Fibroblast of skin of right biceps (primary cell): Measurements from ENCODE around the gene NBEA.

Source experiments
- DNase-seq: peaks from one replicate; pipeline ENCODE4 v3.0.0-alpha.2; 2013

Gene NBEA

GRCh38 chr13:35524171-35524570, 582.1 kb downstream of the NBEA start:
- DNase-seq, result no peak

DNA sequence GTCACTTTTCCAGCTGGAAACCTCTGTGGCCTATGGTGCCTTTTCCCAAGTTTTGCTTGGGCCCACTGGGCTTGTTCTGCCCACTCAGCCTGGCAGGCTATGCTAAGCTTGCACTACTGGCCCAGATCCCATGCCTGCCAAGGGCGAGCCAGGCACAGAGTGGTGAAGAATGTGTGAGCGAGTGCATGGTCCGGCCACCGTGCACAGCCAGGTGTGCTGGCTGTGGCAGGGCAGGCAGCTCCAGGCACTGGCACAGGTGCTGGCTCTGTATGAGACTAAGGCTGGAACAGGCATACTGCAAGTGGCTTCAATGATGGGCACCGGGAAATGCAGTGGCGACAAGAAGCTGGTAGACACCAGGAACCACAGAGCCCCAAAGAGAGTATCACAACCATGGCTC, 584.5 kb downstream of the NBEA start:
- DNase-seq, result no peak

- DNase-seq, result no peak
Measured at GRCh38 chr13:35527451-35527850, 585.4 kb downstream of the NBEA start.

- DNase-seq, result no peak
Measured at GRCh38 chr13:35530147-35530546, 588.1 kb downstream of the NBEA start.

DNA sequence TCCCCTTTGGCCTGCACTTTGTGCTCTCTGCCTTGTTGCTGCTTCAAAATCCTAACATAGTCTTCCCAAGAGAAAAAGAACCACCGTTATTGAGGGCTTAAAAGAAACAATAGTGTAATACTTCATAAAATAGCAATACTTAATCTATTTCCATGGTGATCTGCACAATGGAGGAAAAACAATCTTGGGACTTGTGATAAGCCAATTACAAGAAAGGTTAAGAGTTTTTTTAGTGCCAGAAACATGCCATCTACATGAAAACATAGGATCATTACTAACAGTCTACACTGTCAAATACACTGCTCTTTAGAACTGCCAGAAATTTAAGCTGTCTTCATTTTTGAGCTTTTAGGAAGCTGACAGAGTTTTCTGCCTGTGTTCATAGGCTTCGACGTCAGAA, 588.5 kb downstream of the NBEA start:
- no peak for DNase-seq

DNA sequence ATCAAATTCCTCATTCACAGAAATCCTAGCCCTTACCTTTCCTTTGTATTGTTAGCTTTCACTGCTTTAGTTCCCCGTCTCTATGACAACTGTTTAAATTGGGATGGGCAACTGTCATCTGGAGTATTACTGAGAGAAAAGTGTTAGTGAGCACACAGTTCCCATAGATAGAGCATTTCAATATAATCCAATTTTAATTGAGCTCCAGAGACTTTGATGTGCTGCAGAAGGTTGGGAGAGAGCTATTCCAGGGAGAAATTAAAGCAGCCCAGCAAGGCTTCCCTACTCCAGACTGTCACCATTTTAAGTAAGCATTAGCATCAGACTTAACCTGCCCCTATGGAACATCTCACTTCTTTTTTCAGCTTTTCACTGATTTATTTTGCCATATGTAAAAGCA, 589.5 kb downstream of the NBEA start:
- no peak for DNase-seq

- DNase-seq, result no peak
Measured at GRCh38 chr13:35534343-35534742, 592.3 kb downstream of the NBEA start.

- DNase-seq, result no peak
Measured at GRCh38 chr13:35548790-35549189, 606.7 kb downstream of the NBEA start.

- peak; percentile 61 for DNase-seq
Measured at GRCh38 chr13:35549481-35549880, 607.4 kb downstream of the NBEA start.

DNA sequence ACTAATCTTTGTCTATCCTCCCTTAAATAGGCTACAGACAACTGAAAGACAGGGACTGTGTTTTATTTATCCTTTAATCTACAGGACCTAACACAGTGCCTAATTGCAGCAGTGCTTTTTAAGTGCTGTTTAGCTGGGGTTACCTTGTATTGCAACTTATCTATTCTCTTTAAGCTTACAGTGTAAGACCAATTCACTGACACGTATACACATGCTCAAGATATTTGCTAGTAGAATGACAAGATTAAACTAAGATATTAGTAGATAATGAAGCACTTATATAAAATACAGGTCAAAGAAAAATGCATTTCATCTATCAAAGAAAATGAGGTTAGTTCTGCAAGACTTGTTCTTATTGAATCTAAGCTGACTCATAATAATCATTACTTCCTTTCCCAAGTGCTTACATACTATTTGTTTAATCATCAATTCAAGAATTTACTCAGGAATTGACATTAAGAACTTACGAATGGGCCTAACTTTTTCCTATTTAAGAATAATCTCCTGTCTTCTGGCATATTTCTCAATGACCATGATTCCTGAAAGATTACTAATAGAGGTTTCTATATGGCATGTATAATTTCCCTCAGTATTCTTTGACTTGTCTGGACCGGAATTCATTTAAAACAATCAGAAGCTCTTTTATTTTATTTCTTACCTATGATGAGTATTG, 610.2 kb downstream of the NBEA start:
- DNase-seq, result peak; percentile 87

GRCh38 chr13:35554972-35555623, 613.0 kb downstream of the NBEA start:
- no peak for DNase-seq

GRCh38 chr13:35557475-35557874, 615.4 kb downstream of the NBEA start:
- no peak for DNase-seq

- DNase-seq, result no peak
Measured at GRCh38 chr13:35561540-35561939, 619.5 kb downstream of the NBEA start.

DNA sequence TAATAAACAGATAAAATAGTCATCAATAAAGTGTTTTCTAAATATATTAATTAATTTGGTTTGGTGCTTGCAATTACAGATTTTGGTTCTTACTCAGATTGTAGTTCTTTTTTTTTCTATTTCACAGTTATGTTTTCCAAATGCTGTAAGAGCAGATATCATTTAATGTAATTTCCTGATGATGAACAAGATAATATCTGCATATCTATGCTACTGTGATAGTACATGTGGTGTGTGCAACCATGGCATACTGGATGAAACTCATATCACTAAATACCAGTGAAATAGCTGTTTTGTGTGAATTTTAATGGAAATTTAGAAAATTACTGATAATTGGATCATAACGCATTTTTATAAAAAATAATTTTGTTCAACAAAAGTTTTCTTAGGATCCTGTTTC, 623.2 kb downstream of the NBEA start:
- DNase-seq, result no peak

DNA sequence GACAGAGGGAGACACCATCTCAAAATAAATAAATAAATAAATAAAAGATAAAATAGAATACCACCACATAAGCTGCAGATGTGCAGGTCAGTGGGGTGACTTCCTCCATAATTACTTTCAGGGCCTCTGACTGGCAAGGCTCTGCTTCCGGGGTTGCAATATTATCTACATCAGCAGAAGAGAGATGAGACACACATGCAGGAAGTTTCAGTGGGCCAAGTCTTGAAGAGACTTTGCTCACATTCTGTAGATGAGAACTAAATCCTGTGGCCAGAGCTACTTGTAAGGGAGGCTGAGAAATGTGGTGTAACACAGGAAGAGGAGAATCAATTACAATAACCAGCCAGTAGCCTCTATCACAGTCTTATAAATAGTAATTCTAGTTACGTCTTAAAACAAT, 624.3 kb downstream of the NBEA start:
- peak; percentile 10 for DNase-seq

- no peak for DNase-seq
Measured at GRCh38 chr13:35567406-35567980, 625.4 kb downstream of the NBEA start.

GRCh38 chr13:35573639-35574038, 631.6 kb downstream of the NBEA start:
- DNase-seq, result no peak

GRCh38 chr13:35592457-35592856, 650.4 kb downstream of the NBEA start:
- no peak for DNase-seq

DNA sequence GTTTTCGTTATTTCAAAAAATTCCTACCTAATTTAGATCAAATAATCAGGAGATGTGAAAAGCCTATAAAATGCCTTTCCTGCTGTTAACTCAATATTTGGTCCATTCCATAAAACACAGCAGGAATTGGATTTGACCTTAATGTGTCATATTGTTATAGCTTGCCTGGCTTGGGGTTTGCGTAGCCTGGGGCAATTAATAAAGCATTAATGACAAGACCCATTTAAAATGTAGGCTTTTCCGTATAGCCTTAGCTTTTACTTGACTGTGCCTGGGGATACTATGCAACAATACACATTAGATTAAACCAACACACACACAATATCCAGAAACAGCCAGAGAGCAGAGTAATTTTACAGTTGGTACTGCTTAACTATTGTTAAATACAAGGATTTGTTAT, 651.6 kb downstream of the NBEA start:
- DNase-seq, result no peak

GRCh38 chr13:35594096-35594495, 652.0 kb downstream of the NBEA start:
- peak; percentile 3 for DNase-seq

GRCh38 chr13:35595181-35595580, 653.1 kb downstream of the NBEA start:
- DNase-seq, result no peak

- no peak for DNase-seq
Measured at GRCh38 chr13:35596321-35597030, 654.4 kb downstream of the NBEA start.

DNA sequence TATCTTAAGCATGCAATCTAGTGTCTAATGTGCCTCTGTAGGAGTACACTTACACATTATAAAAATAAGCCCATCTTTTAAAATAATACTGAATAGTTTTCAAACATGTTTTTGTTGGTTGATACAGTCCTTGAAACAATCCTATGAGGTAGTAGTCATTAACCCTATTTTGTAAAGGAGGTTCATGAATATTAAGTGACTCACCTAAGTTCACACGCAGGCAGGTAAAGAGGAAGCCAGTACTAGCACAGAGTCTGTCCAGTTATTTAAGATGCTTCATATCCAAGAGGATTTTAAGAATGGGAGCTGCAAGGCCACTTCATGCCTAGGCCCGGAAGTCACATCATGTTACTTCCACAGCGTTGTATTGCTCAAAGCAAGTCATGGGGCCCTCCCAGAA, 655.4 kb downstream of the NBEA start:
- no peak for DNase-seq

DNA sequence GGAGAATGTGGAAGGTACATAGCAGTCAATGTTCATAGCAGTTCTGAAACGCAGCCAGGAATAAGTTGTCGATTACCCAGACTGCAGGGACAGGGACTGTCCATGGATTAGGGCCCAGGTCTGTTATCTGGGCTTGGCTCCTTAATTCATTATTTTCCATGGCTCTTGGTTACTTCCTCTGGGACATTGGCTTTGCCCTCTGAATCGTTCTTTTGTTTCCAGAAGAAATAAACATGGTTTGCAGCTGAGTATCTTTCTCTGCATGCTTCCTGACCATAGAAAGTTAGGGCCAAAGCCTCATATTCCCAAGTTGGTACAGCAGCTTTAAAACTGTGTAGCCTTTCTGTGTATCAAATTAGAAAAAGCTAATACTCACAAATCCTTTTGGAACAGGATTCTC, 656.2 kb downstream of the NBEA start:
- DNase-seq, result no peak
